ENCODE data around the gene KRT83. TPM values are rescaled to one million over a fixed set of nuclear protein-coding genes. Genes with fewer than 3 reads are reported as not detected.

Gene KRT83
- total RNA-seq, 1 experiment from 2014 or later, result 12.2 TPM

DNA sequence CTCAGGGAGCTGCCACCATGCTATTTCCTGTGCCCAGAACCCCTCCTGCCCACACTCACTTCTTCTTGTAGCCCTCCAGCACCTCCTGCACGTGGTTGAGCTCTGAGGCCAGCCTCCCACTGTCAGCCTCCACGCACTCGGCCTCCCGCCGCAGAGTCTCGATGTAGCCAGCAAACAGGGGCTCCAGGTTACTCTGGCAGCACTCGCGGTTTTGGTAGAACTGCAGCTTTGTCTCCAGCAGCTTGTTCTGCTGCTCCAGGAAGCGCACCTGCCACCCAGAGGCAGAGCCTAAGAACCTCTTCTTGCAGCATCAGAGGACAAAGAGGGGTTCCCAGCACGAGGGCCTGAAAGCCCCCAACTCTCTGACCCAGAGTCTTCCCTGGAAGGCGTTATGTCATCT is 2.1 kb downstream of the KRT83 start:
- ChIA-PET CTCF (interaction anchor here (0.5 to 3.5 kb wide), 11 partner anchors 8 to 162 kb away, joined by 3 to 14 read pairs (median 4); no protein-coding TSS in a partner anchor), POLR2A (interaction anchor here (0.6 to 0.7 kb wide), 4 partner anchors 22 to 358 kb away, joined by 3 read pairs; no protein-coding TSS in a partner anchor)
- intact Hi-C loops (cut with micrococcal nuclease), result loop anchor here (2.0 kb wide), 1 partner anchor 60 kb away; no protein-coding TSS in a partner anchor
- Mint-ChIP-seq H3K4me3 (ENCODE audit: unreplicated experiment) (no peak overlapping the region), H3K27ac (ENCODE audit: low read depth, unreplicated experiment) (no peak overlapping the region), H3K27me3 (ENCODE audit: insufficient read depth, unreplicated experiment) (no peaks in the 10 kb centered on the region), H3K9me3 (ENCODE audit: unreplicated experiment) (no peaks in the 10 kb centered on the region), H3K36me3 (ENCODE audit: insufficient read depth, unreplicated experiment) (no peaks in the 10 kb centered on the region), H3K4me1 (ENCODE audit: insufficient read depth, unreplicated experiment) (no peaks in the 10 kb centered on the region)
- TF ChIP-seq, protein P1, sequence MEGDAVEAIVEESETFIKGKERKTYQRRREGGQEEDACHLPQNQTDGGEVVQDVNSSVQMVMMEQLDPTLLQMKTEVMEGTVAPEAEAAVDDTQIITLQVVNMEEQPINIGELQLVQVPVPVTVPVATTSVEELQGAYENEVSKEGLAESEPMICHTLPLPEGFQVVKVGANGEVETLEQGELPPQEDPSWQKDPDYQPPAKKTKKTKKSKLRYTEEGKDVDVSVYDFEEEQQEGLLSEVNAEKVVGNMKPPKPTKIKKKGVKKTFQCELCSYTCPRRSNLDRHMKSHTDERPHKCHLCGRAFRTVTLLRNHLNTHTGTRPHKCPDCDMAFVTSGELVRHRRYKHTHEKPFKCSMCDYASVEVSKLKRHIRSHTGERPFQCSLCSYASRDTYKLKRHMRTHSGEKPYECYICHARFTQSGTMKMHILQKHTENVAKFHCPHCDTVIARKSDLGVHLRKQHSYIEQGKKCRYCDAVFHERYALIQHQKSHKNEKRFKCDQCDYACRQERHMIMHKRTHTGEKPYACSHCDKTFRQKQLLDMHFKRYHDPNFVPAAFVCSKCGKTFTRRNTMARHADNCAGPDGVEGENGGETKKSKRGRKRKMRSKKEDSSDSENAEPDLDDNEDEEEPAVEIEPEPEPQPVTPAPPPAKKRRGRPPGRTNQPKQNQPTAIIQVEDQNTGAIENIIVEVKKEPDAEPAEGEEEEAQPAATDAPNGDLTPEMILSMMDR (IDR thresholded peaks at IDR 0.05; ENCODE audit: unreplicated experiment), result peak; percentile 23
- BruUV-seq (replicated peaks), result no TSS peak
- peak; percentile 20 for DNase-seq (ENCODE audit: unreplicated experiment)

DNA sequence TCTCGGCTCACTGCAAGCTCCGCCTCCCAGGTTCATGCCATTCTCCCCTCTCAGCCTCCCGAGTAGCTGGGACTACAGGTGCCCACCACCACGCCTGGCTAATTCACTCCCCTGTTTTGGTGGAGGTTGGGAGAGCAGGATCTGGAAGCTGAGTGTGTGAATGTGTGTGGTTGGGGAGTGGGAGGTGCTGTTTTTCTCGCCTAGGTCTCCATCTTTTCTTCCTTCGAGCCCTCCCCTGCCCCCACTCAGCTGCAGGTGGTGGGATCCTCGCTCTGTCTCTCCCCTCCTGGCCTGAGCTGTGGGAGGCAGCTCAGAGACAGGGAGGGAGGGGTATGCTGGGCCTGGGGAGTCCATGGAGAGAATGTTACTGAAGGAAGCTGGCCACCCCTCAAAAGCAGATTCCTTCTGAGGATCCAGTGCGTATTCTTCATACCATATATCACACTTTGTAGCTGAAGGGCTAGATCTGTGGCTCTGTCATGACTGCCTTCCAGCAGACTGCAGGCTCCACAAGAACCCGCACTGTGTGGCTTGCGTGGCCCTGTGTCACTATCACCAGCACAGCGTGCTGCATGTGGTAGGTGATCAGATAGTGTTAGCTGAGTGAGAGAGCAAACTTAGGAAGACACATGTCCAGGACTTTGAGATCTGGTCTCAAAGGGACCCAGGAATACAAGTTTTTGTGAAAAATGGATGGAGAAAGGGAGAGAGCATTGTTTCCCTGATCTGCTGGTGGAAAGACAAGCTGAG is 2.8 kb downstream of the KRT83 start:
- Mint-ChIP-seq H3K4me3 (ENCODE audit: unreplicated experiment) (no peak overlapping the region), H3K27me3 (ENCODE audit: insufficient read depth, unreplicated experiment) (no peaks in the 10 kb centered on the region), H3K36me3 (ENCODE audit: insufficient read depth, unreplicated experiment) (no peaks in the 10 kb centered on the region), H3K4me1 (ENCODE audit: insufficient read depth, unreplicated experiment) (no peaks in the 10 kb centered on the region), H3K27ac (ENCODE audit: low read depth, unreplicated experiment) (no peak overlapping the region), H3K9me3 (ENCODE audit: unreplicated experiment) (no peaks in the 10 kb centered on the region)
- ChIA-PET CTCF (interaction anchor here (1.0 to 3.5 kb wide), 8 partner anchors 9 to 161 kb away, joined by 3 to 14 read pairs (median 4); no protein-coding TSS in a partner anchor), POLR2A (interaction anchor here (0.6 to 0.7 kb wide), 4 partner anchors 22 to 358 kb away, joined by 3 to 4 read pairs (median 3); no protein-coding TSS in a partner anchor)
- BruUV-seq (replicated peaks), result no TSS peak
- DNase-seq (ENCODE audit: unreplicated experiment), result no peak
- TF ChIP-seq, protein P1 (IDR thresholded peaks at IDR 0.05; ENCODE audit: unreplicated experiment), result no peak
- intact Hi-C loops (cut with micrococcal nuclease), result loop anchor here (2.0 kb wide), 1 partner anchor 60 kb away; no protein-coding TSS in a partner anchor

DNA sequence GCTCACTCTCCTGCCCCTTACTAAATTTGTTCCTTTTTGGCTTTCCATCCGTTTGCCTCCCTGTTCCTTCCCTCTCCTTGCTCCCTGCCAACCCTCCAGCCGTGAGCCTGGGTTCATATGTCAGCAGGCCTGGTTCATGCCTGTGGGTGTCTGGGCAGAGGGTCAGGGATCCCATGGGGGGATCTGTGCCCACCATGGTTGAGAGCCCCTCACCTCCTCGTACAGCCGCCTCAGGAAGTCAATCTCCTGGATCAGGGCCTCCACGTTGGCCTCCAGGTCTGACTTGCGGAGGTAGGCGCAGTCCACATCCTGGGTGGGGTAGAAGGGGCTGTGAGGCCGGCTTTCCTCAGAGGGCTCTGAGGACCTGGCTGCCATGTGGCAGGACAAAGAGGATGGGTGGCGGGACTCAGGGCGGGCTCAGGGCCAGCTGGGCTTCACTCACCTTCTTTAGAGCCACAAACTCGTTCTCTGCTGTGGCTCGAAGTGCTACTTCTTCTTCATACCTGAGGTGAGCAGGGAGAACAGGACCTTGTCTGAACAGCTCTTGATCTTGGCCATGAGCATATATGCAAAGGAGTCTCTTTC is 3.6 kb downstream of the KRT83 start:
- CTCF ChIA-PET, result interaction anchor here (2.1 kb wide), 1 partner anchor 10 kb away, joined by 14 read pairs; no protein-coding TSS in a partner anchor

More for the DNA sequence above, 3.6 kb downstream of the KRT83 start:
- no peak overlapping the region for H3K4me3 Mint-ChIP-seq (ENCODE audit: unreplicated experiment)
- H3K27me3 Mint-ChIP-seq (ENCODE audit: insufficient read depth, unreplicated experiment), result peaks cover 7% of the 10 kb centered on the region
- H3K9me3 Mint-ChIP-seq (ENCODE audit: unreplicated experiment), result no peaks in the 10 kb centered on the region
- H3K4me1 Mint-ChIP-seq (ENCODE audit: insufficient read depth, unreplicated experiment), result no peaks in the 10 kb centered on the region
- H3K36me3 Mint-ChIP-seq (ENCODE audit: insufficient read depth, unreplicated experiment), result no peaks in the 10 kb centered on the region
- no peak overlapping the region for H3K27ac Mint-ChIP-seq (ENCODE audit: low read depth, unreplicated experiment)
- intact Hi-C loops (cut with micrococcal nuclease), result loop anchor here (2.0 kb wide), 1 partner anchor 59 kb away; no protein-coding TSS in a partner anchor
- POLR2A ChIA-PET, result no interaction called here
- TF ChIP-seq, protein P1 (IDR thresholded peaks at IDR 0.05; ENCODE audit: unreplicated experiment), result no peak
- BruUV-seq (replicated peaks), result no TSS peak
- no peak for DNase-seq (ENCODE audit: unreplicated experiment)

All from MCF 10A (cell line).